ENCODE measurements around the gene APOL2. TPM values are rescaled to one million over a fixed set of nuclear protein-coding genes. Genes with fewer than 3 reads are reported as not detected.
"Not testable (repeated sequence)": the region's sequence is repeated elsewhere in the genome, so short reads cannot be mapped to it uniquely, and the experiment has no call there.

APOL2 gene
- total RNA-seq, 1 experiment from 2014 or later: 23.8 TPM

- H3K27ac ChIP-seq: no peak overlapping the region
- H3K27me3 ChIP-seq (replicated peaks): no peaks in the 10 kb centered on the region
- peaks cover 7% of the 10 kb centered on the region for H3K36me3 ChIP-seq
- H3K9me3 ChIP-seq (replicated peaks): no peaks in the 10 kb centered on the region
- H3K4me3 ChIP-seq: no peak overlapping the region
- peaks cover 21% of the 10 kb centered on the region for H3K4me1 ChIP-seq (replicated peaks)
- DNase-seq (ENCODE audit: low read depth in 1 of 2, low spot score in 2 of 2): no peak
Observed at GRCh38 chr22:36274531-36274930, 35.2 kb upstream of the APOL2 start.

GRCh38 chr22:36271951-36272350, 32.6 kb upstream of the APOL2 start:
- not testable (repeated sequence) for H3K27ac ChIP-seq; H3K36me3 ChIP-seq; H3K27me3 ChIP-seq (replicated peaks); H3K9me3 ChIP-seq (replicated peaks); H3K4me3 ChIP-seq; DNase-seq (ENCODE audit: low read depth in 1 of 2, low spot score in 2 of 2)
- H3K4me1 ChIP-seq (replicated peaks): peaks cover 16% of the 10 kb centered on the region

- H3K4me1 ChIP-seq (replicated peaks); H3K36me3 ChIP-seq; H3K27me3 ChIP-seq (replicated peaks); DNase-seq (ENCODE audit: low read depth in 1 of 2, low spot score in 2 of 2); H3K27ac ChIP-seq; H3K4me3 ChIP-seq; H3K9me3 ChIP-seq (replicated peaks): not testable (repeated sequence)
Observed at GRCh38 chr22:36271231-36271630, 31.9 kb upstream of the APOL2 start.

DNA sequence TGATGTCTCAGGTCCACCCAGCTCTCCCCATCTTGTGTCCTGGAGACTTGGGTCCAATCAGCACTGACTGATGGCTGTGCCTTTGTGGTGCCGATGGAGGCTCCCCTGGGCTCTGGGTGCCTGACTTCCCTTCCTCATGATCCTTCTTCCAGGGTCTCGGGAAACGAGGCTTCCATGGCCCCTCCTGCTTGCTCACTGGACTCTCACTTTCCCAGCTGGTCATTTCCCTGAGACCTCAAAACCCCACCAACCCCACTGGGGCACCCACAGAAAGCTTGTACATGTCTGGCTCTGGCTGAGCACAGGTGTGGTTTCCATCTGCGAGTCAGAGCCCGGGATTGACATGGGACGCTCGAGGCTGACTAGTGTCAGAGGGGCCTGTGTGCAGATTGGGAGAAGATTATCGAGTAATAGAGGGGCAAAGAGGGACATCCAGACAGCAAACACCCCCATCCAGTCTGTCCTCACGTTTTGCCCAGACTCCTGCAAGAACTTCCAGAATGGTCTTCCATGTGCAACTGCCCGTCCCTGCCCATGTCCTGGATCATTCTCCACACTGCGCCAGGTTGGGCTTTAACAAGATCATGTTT, 28.7 kb upstream of the APOL2 start:
- no peak for DNase-seq (ENCODE audit: low read depth in 1 of 2, low spot score in 2 of 2)
- no peak overlapping the region for H3K4me3 ChIP-seq
- no peak overlapping the region for H3K27ac ChIP-seq
- no peaks in the 10 kb centered on the region for H3K9me3 ChIP-seq (replicated peaks)
- H3K36me3 ChIP-seq: no peaks in the 10 kb centered on the region
- H3K27me3 ChIP-seq (replicated peaks): no peaks in the 10 kb centered on the region
- peaks cover 8% of the 10 kb centered on the region; the same call in 1 of the 2 replicates for H3K4me1 ChIP-seq (replicated peaks)

DNA sequence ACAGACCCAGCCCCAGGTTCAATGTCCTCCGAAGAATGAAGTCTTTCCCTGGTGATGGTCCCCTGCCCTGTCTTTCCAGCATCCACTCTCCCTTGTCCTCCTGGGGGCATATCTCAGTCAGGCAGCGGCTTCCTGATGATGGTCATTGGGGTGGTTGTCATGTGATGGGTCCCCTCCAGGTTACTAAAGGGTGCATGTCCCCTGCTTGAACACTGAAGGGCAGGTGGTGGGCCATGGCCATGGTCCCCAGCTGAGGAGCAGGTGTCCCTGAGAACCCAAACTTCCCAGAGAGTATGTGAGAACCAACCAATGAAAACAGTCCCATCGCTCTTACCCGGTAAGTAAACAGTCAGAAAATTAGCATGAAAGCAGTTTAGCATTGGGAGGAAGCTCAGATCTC, 27.7 kb upstream of the APOL2 start:
- DNase-seq (ENCODE audit: low read depth in 1 of 2, low spot score in 2 of 2): no peak
- H3K27me3 ChIP-seq (replicated peaks): no peaks in the 10 kb centered on the region
- H3K4me3 ChIP-seq: no peak overlapping the region
- H3K4me1 ChIP-seq (replicated peaks): peaks cover 8% of the 10 kb centered on the region; the same call in 1 of the 2 replicates
- H3K36me3 ChIP-seq: no peaks in the 10 kb centered on the region
- H3K9me3 ChIP-seq (replicated peaks): no peaks in the 10 kb centered on the region
- no peak overlapping the region for H3K27ac ChIP-seq

DNA sequence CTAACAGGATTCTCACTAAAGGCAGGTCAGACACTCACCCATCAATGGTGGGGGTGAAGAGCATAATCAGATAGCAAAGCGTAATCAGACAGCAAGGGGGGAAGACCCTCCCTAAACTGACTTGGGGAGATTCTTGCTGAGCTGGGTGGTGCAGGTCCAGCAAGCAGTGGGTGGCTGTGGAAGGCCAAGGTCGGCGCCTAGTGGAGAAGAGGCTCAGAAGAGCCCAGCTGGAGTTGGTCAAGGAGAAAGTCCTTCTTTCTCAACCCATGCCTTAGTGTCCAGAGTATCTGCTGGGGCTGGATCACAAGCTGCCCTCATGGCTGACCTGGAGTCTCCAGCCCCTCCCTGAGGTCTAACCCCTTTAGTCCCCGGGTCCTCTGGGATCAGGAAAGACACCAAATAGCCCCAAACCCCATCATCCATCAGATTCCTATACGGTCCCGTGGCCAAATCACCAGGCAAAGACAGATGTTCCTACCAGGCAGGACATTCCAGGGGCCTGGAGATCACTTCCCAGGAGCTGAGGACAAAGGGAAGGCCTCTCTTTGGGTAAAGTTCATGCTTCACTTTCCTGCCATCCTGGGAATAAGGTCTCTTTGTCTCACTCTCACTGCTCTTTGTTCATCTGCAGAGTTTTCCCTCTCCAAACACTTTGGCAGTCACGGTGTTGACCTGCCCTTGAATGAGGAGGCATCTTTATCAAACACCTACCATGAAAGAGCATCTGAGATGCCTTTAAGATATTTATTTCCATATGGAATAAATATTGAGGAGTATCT, 24.7 kb upstream of the APOL2 start:
- not testable (repeated sequence) for H3K27me3 ChIP-seq (replicated peaks); H3K4me1 ChIP-seq (replicated peaks); H3K4me3 ChIP-seq; H3K27ac ChIP-seq; DNase-seq (ENCODE audit: low read depth in 1 of 2, low spot score in 2 of 2); H3K36me3 ChIP-seq; H3K9me3 ChIP-seq (replicated peaks)

- H3K4me1 ChIP-seq (replicated peaks); H3K9me3 ChIP-seq (replicated peaks); H3K27ac ChIP-seq; H3K36me3 ChIP-seq; DNase-seq (ENCODE audit: low read depth in 1 of 2, low spot score in 2 of 2); H3K27me3 ChIP-seq (replicated peaks); H3K4me3 ChIP-seq: not testable (repeated sequence)
Observed at GRCh38 chr22:36263216-36263673, 23.9 kb upstream of the APOL2 start.

DNA sequence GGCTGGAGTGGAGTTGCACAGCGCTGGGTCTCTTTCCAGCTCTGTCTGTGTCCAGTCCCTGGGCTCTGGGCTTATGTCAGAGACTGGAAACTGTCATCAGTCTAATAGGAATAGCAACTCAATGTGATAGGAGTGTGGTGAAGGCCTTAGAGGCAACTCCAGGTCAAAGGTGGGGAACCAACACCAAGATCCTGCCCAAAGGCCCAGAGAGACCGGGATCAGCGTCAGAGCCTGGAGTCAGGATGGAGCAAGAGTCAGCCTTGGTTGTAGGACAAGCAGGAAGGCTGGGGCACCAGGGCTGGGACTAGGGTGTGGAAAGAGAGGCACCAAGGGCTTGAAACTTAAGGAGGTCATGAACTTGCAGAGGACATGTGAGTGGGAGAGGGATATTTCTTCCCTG, 23.0 kb upstream of the APOL2 start:
- H3K27ac ChIP-seq; H3K9me3 ChIP-seq (replicated peaks); H3K4me3 ChIP-seq; DNase-seq (ENCODE audit: low read depth in 1 of 2, low spot score in 2 of 2); H3K4me1 ChIP-seq (replicated peaks); H3K36me3 ChIP-seq; H3K27me3 ChIP-seq (replicated peaks): not testable (repeated sequence)

GRCh38 chr22:36261675-36262074, 22.3 kb upstream of the APOL2 start:
- not testable (repeated sequence) for H3K4me1 ChIP-seq (replicated peaks); DNase-seq (ENCODE audit: low read depth in 1 of 2, low spot score in 2 of 2); H3K9me3 ChIP-seq (replicated peaks); H3K4me3 ChIP-seq; H3K27me3 ChIP-seq (replicated peaks); H3K36me3 ChIP-seq; H3K27ac ChIP-seq

DNA sequence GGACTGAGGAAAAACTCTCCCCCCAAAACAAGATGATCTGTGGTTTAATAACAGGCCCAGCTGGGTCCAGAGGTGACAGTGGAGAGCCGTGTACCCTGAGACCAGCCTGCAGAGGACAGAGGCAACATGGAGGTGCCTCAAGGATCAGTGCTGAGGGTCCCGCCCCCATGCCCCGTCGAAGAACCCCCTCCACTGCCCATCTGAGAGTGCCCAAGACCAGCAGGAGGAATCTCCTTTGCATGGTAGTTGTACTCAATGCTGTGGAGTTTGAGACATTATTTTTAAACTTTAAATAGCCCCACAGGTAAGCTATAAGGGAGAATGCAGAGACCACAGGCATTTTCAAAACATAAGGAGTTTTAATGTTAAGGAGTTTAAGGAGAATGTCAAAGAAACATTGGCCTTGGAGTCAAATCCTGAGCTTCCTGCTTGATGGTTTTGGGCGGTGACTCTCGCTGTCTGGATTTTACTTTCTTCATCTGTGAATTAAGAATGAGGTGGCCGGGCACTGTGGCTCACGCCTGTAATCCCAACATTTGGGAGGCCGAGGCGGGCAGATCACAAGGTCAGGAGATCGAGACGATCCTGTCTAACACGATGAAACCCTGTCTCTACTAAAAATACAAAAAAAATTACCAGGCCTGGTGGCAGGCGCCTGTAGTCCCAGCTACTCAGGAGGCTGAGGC, 20.4 kb upstream of the APOL2 start:
- Histone ChIP-seq H3K27ac (no peak overlapping the region), H3K27me3 (replicated peaks) (no peaks in the 10 kb centered on the region)
- peak in 1 of 2 experiments; percentile 17 for DNase-seq (ENCODE audit: low read depth in 1 of 2, low spot score in 2 of 2)

GRCh38 chr22:36258701-36259614, 19.6 kb upstream of the APOL2 start:
- Histone ChIP-seq H3K9me3 (replicated peaks) (no peaks in the 10 kb centered on the region), H3K27me3 (replicated peaks) (no peaks in the 10 kb centered on the region), H3K27ac (no peak overlapping the region), H3K4me1 (replicated peaks) (peaks cover 5% of the 10 kb centered on the region), H3K4me3 (no peak overlapping the region), H3K36me3 (no peaks in the 10 kb centered on the region)
- DNase-seq (ENCODE audit: low read depth in 1 of 2, low spot score in 2 of 2): no peak

More for the DNA sequence above, 20.4 kb upstream of the APOL2 start:
- no peaks in the 10 kb centered on the region for H3K36me3 ChIP-seq
- H3K4me3 ChIP-seq: no peak overlapping the region
- H3K9me3 ChIP-seq (replicated peaks): no peaks in the 10 kb centered on the region
- no peaks in the 10 kb centered on the region for H3K4me1 ChIP-seq (replicated peaks)

- H3K4me1 ChIP-seq (replicated peaks): peaks cover 14% of the 10 kb centered on the region
- no peak for DNase-seq (ENCODE audit: low read depth in 1 of 2, low spot score in 2 of 2)
- no peaks in the 10 kb centered on the region for H3K36me3 ChIP-seq
- no peak overlapping the region for H3K27ac ChIP-seq
- no peaks in the 10 kb centered on the region for H3K27me3 ChIP-seq (replicated peaks)
- no peak overlapping the region for H3K4me3 ChIP-seq
- H3K9me3 ChIP-seq (replicated peaks): no peaks in the 10 kb centered on the region
Observed at GRCh38 chr22:36257948-36258670, 18.8 kb upstream of the APOL2 start.

DNA sequence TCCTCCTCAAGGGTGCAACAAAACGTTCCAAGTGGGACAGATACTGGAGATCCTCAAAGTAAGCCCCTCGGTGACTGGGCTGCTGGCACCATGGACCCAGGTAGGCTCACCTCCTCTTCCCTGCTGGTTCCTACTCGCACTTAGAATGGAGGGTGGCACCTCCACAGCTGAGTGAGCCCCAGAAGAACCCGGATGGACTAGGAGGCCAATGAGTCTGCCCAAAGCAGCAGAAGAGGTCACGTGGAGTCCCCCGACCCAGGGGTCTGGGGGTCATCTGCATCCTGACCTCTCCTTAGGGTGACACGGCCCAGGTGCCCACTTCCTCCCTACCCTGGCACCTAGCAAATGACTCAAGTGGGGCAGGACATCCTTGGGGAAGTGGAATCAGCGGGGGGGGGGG, 18.0 kb upstream of the APOL2 start:
- no peak overlapping the region for H3K4me3 ChIP-seq
- no peak overlapping the region for H3K27ac ChIP-seq
- H3K36me3 ChIP-seq: no peaks in the 10 kb centered on the region
- no peaks in the 10 kb centered on the region for H3K9me3 ChIP-seq (replicated peaks)
- H3K4me1 ChIP-seq (replicated peaks): peaks cover 20% of the 10 kb centered on the region
- DNase-seq (ENCODE audit: low read depth in 1 of 2, low spot score in 2 of 2): no peak
- no peaks in the 10 kb centered on the region for H3K27me3 ChIP-seq (replicated peaks)

All from SJSA1 (cell line).